ENCODE data around the gene CEP290.

Gene CEP290, protein sequence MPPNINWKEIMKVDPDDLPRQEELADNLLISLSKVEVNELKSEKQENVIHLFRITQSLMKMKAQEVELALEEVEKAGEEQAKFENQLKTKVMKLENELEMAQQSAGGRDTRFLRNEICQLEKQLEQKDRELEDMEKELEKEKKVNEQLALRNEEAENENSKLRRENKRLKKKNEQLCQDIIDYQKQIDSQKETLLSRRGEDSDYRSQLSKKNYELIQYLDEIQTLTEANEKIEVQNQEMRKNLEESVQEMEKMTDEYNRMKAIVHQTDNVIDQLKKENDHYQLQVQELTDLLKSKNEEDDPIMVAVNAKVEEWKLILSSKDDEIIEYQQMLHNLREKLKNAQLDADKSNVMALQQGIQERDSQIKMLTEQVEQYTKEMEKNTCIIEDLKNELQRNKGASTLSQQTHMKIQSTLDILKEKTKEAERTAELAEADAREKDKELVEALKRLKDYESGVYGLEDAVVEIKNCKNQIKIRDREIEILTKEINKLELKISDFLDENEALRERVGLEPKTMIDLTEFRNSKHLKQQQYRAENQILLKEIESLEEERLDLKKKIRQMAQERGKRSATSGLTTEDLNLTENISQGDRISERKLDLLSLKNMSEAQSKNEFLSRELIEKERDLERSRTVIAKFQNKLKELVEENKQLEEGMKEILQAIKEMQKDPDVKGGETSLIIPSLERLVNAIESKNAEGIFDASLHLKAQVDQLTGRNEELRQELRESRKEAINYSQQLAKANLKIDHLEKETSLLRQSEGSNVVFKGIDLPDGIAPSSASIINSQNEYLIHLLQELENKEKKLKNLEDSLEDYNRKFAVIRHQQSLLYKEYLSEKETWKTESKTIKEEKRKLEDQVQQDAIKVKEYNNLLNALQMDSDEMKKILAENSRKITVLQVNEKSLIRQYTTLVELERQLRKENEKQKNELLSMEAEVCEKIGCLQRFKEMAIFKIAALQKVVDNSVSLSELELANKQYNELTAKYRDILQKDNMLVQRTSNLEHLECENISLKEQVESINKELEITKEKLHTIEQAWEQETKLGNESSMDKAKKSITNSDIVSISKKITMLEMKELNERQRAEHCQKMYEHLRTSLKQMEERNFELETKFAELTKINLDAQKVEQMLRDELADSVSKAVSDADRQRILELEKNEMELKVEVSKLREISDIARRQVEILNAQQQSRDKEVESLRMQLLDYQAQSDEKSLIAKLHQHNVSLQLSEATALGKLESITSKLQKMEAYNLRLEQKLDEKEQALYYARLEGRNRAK (N-terminal part only)

DNA sequence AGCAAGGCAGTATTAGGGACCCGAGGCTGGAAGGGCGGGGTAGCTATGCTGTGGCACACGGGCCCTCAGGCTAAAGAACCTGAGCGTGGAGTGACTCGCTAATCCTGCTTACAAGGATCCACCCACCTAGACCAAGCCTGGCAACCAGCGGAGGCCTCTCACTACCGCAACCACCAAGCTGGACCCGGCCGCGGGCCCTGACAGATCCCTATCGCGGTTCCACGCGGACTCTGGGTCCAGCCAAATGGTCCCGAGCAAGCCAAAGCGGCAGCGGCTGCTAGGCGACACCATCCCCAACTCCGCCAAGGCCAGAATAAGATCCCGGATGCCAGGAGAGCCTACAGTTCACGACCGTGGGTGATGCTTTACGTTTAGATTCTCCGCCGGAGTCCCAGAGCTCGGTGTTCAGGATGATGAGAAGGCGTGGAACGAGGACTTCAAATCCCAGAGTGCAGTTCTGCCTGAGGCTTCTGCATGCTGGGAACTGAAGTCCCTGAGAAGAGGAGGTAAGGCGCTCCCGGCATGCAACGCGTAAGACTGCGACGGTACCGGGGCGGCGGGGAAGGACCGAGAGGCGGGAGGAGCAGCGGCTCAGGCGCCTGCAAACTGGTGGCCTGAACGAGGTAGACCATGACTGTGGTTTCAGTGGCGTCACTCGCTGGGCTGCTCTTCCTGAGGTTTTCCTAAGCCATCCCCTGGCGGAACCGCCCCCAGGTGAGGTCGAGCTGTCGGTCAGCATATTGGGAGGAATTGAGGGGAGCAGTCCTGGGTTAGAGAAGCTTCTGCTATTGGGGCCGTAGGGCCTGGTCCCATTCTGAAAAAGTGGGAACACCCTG lies at the start of gene CEP290, which contains the start of gene TMTC3:
Gene CEP290 (minus strand): TSS at position 315 of the 836 bp plus-strand sequence. CDS start 781 bp downstream, outside the sequence.
Gene TMTC3 (plus strand): TSS at position 534 of the 836 bp plus-strand sequence. CDS start 6,009 bp downstream, outside the sequence.
- Mint-ChIP-seq H3K4me1 (peaks cover 49% of the 10 kb centered on the region), H3K27ac (peak within 1 kb of the TSS; percentile 85), H3K27me3 (no peaks in the 10 kb centered on the region), H3K36me3 (peaks cover 30% of the 10 kb centered on the region), H3K4me3 (peak within 1 kb of the TSS; percentile 92), H3K9me3 (no peaks in the 10 kb centered on the region)
- peak; percentile 99 for ATAC-seq

DNA sequence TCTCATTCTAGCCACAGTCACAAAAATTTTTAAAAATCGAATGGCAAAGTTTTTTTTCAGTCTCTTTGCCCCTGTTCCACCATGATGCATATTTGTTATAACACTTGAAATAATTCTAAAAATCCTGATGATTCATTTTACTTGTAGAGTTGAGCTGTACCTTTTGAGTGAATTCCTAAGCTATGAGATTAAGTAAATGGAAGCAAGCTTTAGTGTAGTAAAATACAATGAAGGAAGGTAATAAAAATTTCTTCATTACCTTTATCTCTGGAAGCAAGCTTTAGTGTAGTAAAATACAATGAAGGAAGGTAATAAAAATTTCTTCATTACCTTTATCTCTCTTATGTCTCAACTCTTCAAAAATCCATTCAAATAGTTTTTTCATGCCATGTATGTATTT lies 46.3 kb upstream of the CEP290 start:
- H3K27me3 Mint-ChIP-seq, result no peaks in the 10 kb centered on the region
- H3K27ac Mint-ChIP-seq, result no peak overlapping the region
- peaks cover 35% of the 10 kb centered on the region for H3K36me3 Mint-ChIP-seq
- H3K9me3 Mint-ChIP-seq, result no peaks in the 10 kb centered on the region
- no peak overlapping the region for H3K4me3 Mint-ChIP-seq
- no peak for ATAC-seq
- no peaks in the 10 kb centered on the region for H3K4me1 Mint-ChIP-seq

DNA sequence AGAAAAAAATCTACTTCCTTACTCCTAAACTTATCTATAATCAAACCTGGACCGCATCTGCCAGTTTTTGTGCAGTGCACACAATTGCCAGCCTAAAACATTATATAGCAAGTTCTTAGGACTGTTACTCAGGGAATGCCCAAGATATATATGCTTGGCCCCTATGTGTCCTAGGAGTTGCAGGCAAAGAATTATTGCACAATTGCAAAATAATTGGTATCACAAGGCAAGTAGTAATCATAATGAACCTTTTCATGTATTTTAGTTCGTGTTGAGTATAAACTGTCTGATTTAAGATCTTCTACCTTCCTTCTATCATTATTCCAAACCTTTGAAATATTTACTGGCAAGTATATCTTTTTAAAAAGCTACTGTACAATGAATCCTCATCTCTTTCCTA lies 45.7 kb upstream of the CEP290 start:
- Mint-ChIP-seq H3K27me3 (no peaks in the 10 kb centered on the region), H3K36me3 (peaks cover 41% of the 10 kb centered on the region), H3K4me3 (no peak overlapping the region), H3K9me3 (no peaks in the 10 kb centered on the region), H3K4me1 (no peaks in the 10 kb centered on the region), H3K27ac (no peak overlapping the region)
- no peak for ATAC-seq

DNA sequence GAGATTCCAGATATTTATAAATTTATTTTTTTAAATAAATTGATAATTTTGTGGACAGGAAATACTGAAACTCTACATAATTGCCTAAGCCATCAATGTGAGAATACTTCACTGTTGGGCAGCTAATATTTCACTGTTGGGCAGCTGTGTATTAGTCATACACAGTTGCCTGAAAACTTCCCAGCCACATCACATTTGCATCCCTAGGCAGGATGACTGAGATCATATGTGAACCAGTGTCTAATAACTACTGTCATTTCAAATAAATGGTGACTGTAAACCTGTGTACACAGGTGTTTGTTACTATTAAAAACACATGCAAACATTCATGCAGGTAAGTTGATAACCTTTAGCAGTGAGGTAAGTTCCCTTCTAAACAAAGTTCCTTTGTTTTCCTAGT lies 44.1 kb upstream of the CEP290 start:
- H3K36me3 Mint-ChIP-seq, result peaks cover 48% of the 10 kb centered on the region
- no peak overlapping the region for H3K27ac Mint-ChIP-seq
- H3K4me1 Mint-ChIP-seq, result no peaks in the 10 kb centered on the region
- ATAC-seq, result no peak
- H3K4me3 Mint-ChIP-seq, result no peak overlapping the region
- peaks cover 3% of the 10 kb centered on the region for H3K9me3 Mint-ChIP-seq
- no peaks in the 10 kb centered on the region for H3K27me3 Mint-ChIP-seq

DNA sequence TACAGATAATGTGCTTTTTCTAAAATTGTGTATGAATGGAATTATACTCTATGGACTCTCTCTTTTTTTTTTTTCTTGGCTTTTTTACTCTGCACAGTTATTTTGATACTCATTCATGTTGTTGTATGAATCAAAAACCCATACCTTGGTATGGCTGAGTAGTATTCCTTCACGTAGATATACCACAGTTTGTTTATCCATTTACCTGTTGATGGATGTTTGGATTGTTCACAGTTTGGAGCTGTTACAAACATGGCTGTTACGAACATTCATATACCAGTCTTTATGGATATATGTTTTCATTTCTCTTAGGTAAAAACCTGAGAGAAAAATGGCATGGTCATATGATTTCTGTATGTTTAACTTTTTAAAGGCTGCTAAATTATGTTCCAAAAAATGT lies 43.4 kb upstream of the CEP290 start:
- no peak overlapping the region for H3K27ac Mint-ChIP-seq
- H3K9me3 Mint-ChIP-seq, result peaks cover 3% of the 10 kb centered on the region
- no peak overlapping the region for H3K4me3 Mint-ChIP-seq
- H3K4me1 Mint-ChIP-seq, result no peaks in the 10 kb centered on the region
- no peak for ATAC-seq
- H3K27me3 Mint-ChIP-seq, result no peaks in the 10 kb centered on the region
- peaks cover 55% of the 10 kb centered on the region for H3K36me3 Mint-ChIP-seq

DNA sequence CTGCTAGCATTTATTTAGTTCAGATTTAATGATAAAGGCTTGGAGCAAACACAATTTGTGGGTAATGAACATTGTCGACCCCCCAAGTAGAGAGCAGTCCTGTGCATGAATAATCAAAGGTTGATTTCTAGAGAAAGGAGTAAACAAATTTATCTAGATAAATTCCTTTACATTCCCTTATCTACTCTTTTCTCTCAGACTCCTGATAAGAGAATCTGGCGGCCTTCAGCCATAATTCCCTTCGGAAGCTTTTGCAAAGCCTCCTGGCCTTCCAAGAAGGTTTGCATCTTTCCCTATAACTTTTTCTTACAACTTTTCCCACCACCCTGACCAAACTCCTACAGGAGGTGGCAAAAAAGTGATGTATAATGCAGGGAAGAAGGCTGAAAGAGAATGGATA lies 42.3 kb upstream of the CEP290 start:
- no peaks in the 10 kb centered on the region for H3K27me3 Mint-ChIP-seq
- no peak overlapping the region for H3K4me3 Mint-ChIP-seq
- ATAC-seq, result no peak
- peaks cover 66% of the 10 kb centered on the region for H3K36me3 Mint-ChIP-seq
- peaks cover 3% of the 10 kb centered on the region for H3K9me3 Mint-ChIP-seq
- H3K27ac Mint-ChIP-seq, result no peak overlapping the region
- no peaks in the 10 kb centered on the region for H3K4me1 Mint-ChIP-seq

DNA sequence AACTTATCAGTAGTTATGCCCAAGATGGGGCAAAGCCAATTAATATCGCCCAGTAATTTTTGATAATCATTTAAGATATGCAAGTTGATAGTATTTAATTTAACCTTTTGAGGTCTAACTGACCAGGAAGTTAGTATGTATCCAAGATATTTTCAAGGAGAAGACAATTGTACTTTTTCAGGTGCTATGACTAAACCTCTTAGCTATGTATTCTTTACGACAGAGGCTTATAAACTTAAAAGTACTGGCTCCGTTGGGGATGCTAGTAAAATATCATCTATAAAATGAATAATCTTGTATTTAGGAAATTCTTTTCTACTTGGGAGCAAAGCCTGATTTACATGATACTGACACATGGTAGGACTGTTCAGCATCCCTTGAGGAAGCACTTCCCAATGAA lies 40.5 kb upstream of the CEP290 start:
- H3K4me3 Mint-ChIP-seq, result no peak overlapping the region
- no peak overlapping the region for H3K27ac Mint-ChIP-seq
- H3K36me3 Mint-ChIP-seq, result peaks cover 81% of the 10 kb centered on the region
- no peak for ATAC-seq
- H3K27me3 Mint-ChIP-seq, result no peaks in the 10 kb centered on the region
- H3K9me3 Mint-ChIP-seq, result peaks cover 3% of the 10 kb centered on the region
- no peaks in the 10 kb centered on the region for H3K4me1 Mint-ChIP-seq

DNA sequence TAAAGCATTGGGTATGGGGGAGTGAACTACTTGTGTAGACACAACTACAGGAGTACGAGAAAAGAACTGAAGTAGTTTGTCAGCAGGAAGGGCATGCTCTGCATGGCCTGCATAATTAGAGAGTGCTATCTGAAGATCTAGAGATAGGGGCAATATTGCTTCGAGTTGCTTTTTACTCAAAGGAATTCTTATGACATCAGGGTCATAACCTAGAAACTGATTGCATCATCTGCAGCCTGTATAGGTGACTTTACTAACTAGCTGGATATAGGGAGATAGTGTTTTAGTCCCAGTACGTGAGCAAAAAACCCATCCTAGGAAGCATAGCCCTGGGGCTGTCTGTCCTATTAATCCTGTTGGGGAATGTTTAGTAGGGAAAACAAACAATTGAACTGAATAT lies 40.0 kb upstream of the CEP290 start:
- no peak for ATAC-seq
- peaks cover 85% of the 10 kb centered on the region for H3K36me3 Mint-ChIP-seq
- peaks cover 3% of the 10 kb centered on the region for H3K9me3 Mint-ChIP-seq
- no peak overlapping the region for H3K4me3 Mint-ChIP-seq
- H3K4me1 Mint-ChIP-seq, result no peaks in the 10 kb centered on the region
- no peak overlapping the region for H3K27ac Mint-ChIP-seq
- no peaks in the 10 kb centered on the region for H3K27me3 Mint-ChIP-seq

DNA sequence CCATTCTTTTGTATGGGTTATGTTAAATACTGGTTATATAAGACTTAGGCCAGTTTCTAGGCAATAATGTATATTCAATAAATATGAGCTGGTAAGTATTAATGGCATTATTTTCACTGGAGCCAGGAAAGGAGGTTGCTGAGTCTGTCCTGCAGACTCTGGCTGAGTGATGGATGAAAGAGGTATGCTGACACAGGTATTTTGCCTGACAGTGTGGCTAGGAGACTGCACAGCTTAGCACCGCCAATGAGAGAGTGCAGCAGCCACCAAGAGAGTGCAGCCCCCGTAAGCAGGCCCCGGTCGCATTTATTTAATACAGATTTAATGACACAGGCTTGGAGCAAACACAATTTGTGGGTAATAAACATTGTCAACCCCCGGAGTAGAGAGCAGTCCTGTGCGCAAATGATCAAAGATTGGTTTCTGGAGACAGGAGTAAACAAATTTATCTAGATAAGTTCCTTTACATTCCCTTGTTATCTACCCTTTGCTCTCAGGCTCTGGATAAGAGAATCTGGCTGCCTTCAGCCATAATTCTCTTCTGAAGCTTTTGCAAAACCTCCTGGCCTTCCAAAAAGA lies 37.6 kb upstream of the CEP290 start:
- Mint-ChIP-seq H3K36me3 (peaks cover 87% of the 10 kb centered on the region), H3K27me3 (no peaks in the 10 kb centered on the region), H3K4me1 (no peaks in the 10 kb centered on the region), H3K4me3 (no peak overlapping the region), H3K9me3 (peaks cover 3% of the 10 kb centered on the region), H3K27ac (no peak overlapping the region)
- no peak for ATAC-seq

DNA sequence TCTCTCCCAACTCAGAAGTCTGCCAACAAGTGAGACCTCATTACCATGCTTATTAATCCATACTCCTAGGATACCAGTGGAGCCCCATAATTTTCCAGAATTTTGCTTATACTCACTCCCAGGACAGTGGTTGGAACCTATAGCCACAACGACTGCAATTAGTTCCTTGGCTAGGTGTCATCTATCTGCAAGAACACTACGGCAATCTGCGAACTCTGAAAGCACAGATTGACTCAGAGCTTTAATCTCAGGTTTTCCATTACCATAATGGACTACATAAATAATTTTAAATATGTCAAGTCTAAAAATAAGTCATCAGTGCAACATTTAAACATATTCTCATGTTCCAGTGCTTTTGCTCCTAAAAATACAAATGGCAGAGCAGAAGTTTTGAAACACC lies 33.7 kb upstream of the CEP290 start:
- no peak overlapping the region for H3K27ac Mint-ChIP-seq
- no peaks in the 10 kb centered on the region for H3K27me3 Mint-ChIP-seq
- H3K9me3 Mint-ChIP-seq, result no peaks in the 10 kb centered on the region
- no peak for ATAC-seq
- peaks cover 9% of the 10 kb centered on the region for H3K4me1 Mint-ChIP-seq
- no peak overlapping the region for H3K4me3 Mint-ChIP-seq
- H3K36me3 Mint-ChIP-seq, result peaks cover 67% of the 10 kb centered on the region

DNA sequence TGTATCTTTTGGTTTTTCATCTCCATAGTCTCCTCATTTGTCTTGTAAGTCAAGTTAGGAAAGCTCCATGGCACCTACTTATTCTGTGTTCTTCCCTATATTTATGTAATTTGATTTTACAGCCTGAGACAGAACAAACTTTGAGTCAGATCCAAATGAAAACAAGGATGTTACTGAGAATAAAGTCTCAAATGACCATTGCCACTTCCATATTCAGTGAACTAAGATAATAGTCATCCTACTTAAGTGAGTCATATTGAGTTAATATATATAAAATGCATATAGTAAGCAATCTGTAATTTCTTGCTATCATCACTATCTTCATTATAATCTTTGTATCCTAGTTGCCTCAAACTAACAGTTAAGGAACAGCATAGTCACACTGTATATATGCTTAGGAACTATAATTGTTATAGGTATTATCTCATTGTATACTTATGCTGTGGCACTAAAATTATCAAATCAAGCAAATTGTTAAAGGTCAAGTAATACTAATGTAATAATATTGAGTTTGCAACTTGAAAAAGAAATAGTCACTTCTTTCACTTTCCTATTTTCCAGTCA lies 31.0 kb upstream of the CEP290 start:
- no peak overlapping the region for H3K4me3 Mint-ChIP-seq
- no peaks in the 10 kb centered on the region for H3K27me3 Mint-ChIP-seq
- peaks cover 66% of the 10 kb centered on the region for H3K36me3 Mint-ChIP-seq
- H3K9me3 Mint-ChIP-seq, result no peaks in the 10 kb centered on the region
- no peak for ATAC-seq
- peaks cover 9% of the 10 kb centered on the region for H3K4me1 Mint-ChIP-seq
- H3K27ac Mint-ChIP-seq, result no peak overlapping the region

DNA sequence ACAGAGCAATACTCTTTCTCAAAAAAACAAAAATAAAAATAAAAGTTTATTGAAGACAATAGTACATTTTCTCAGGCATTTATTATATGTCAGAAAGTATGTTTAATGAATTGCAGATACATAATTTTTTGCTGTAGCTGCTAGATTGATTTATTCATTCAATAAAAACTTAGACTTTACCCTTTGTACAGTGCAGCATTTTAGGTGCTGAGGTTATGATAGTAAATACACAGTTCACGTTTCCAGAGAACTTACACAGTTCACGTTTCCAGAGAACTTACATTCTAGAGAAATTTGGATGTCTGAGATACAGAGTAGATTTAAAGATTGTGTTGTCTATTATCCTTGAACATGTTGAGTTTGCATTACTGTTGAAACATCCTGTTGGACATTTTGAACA lies 25.5 kb upstream of the CEP290 start:
- Mint-ChIP-seq H3K27me3 (no peaks in the 10 kb centered on the region), H3K27ac (no peak overlapping the region), H3K36me3 (peaks cover 70% of the 10 kb centered on the region), H3K9me3 (no peaks in the 10 kb centered on the region), H3K4me1 (peaks cover 9% of the 10 kb centered on the region), H3K4me3 (no peak overlapping the region)
- no peak for ATAC-seq

DNA sequence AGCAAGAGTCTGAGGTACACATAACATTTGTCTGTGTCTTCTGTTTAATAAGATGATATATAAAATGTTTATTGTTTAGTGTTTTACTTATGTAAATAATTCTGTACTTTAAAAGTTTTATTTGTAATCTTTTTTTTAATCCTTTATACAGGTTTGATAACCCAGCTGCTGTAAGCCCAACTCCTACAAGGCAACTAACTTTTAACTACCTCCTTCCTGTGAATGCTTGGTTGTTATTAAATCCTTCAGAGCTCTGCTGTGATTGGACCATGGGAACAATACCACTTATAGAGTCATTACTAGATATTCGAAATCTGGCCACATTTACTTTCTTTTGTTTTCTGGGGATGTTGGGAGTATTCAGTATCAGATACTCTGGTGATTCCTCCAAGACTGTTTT lies 24.3 kb upstream of the CEP290 start:
- H3K4me3 Mint-ChIP-seq, result no peak overlapping the region
- H3K9me3 Mint-ChIP-seq, result no peaks in the 10 kb centered on the region
- no peak overlapping the region for H3K27ac Mint-ChIP-seq
- peaks cover 2% of the 10 kb centered on the region for H3K4me1 Mint-ChIP-seq
- H3K36me3 Mint-ChIP-seq, result peaks cover 72% of the 10 kb centered on the region
- ATAC-seq, result no peak
- no peaks in the 10 kb centered on the region for H3K27me3 Mint-ChIP-seq

DNA sequence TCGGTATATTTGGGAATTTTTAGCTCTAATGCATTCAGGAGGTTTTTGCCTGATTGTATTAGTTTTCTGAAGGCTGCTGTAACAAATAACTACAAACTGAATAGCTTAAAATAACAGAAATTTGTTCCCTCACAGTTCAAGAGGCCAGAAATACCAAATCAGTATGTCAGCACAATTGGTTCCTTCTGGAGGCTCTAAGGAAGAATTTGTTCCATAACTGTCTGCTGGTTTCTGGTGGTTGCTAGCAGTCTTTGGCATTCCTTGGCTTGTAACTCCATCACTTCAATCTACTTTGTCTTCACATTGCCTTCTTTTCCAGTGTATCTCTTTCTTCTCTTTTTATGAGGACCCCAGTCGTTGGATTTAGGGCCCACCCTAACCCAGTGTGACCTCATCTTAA lies 21.5 kb upstream of the CEP290 start:
- no peaks in the 10 kb centered on the region for H3K9me3 Mint-ChIP-seq
- no peak overlapping the region for H3K27ac Mint-ChIP-seq
- H3K36me3 Mint-ChIP-seq, result peaks cover 54% of the 10 kb centered on the region
- no peaks in the 10 kb centered on the region for H3K27me3 Mint-ChIP-seq
- H3K4me3 Mint-ChIP-seq, result no peak overlapping the region
- no peaks in the 10 kb centered on the region for H3K4me1 Mint-ChIP-seq
- ATAC-seq, result no peak

Data from stimulated activated memory B cell treated with anti-CD40 and anti-IgM and Interleukin-4, amounts not matched to agents 10 μg/mL and 1 μg/mL and 100 μg/mL, for 72 hours (primary cell).